T-helper 1 cell treated with Interleukin-12 subunit alpha and Interleukin-12 subunit beta and Interleukin-4 antibody, amounts not matched to agents 30 μg/mL and 1 μg/mL, for 36 hours (primary cell): ENCODE results near the gene RPL37.
"Not testable (repeated sequence)": the region's sequence is repeated elsewhere in the genome, so short reads cannot be mapped to it uniquely, and the experiment has no call there.

Experiments
- H3K27ac Mint-ChIP-seq: one replicate; pipeline ENCODE4 v1.8.0; 2021; ENCODE audit warnings: mild to moderate bottlenecking, mixed read lengths
- H3K27me3 Mint-ChIP-seq: one replicate; pipeline ENCODE4 v1.8.0; 2021; ENCODE audit warnings: low read depth, mixed read lengths
- H3K36me3 Mint-ChIP-seq: one replicate; pipeline ENCODE4 v1.8.0; 2021; ENCODE audit warnings: low read depth, mixed read lengths
- H3K4me1 Mint-ChIP-seq: one replicate; pipeline ENCODE4 v1.8.0; 2021; ENCODE audit warnings: low read depth, mixed read lengths
- H3K4me3 Mint-ChIP-seq: one replicate; pipeline ENCODE4 v1.8.0; 2021; ENCODE audit warnings: mild to moderate bottlenecking, moderate library complexity, mixed read lengths
- H3K9me3 Mint-ChIP-seq: one replicate; pipeline ENCODE4 v1.8.0; 2021; ENCODE audit warnings: mixed read lengths

Gene RPL37

DNA sequence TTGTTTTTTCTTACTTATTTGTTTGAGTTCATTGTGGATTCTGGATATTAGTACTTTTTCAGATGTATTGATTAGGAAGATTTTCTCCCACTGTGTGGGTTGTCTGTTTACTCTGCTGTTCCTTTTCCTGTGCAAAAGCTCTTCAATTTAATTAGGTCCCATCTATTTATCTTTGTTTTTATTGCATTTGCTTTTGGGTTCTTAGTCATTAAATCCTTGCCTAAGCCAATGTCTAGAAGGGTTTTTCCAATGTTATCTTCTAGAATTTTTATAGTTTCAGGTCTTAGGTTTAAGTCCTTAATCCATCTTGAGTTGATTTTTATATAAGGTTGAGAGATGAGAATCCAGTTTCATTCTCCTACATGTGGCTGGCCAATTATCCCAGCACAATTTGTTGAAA is 40.7 kb downstream of the RPL37 start:
- peaks cover 19% of the 10 kb centered on the region for H3K36me3 Mint-ChIP-seq
- H3K9me3 Mint-ChIP-seq, H3K27me3 Mint-ChIP-seq, H3K4me3 Mint-ChIP-seq, H3K27ac Mint-ChIP-seq: not testable (repeated sequence)
- H3K4me1 Mint-ChIP-seq, result peaks cover 38% of the 10 kb centered on the region

DNA sequence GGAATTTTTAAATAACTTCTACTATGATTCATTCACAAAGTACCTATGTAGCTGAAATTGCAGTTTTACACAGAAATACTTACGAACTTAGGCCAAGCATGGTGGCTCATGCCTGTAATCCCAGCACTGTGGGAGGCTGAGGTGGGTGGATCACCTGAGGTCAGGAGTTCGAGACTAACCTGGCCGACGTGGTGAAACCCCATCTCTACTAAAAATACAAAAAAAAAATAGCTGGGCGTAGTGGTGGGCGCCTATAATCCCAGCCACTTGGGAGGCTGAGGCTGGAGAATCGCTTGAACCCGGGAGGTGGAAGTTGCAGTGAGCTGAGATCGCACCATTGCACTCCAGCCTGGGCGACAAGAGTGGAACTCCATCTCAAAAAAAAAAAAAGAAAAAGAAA is 42.3 kb downstream of the RPL37 start:
- H3K27me3 Mint-ChIP-seq, H3K27ac Mint-ChIP-seq, H3K4me3 Mint-ChIP-seq, H3K9me3 Mint-ChIP-seq: not testable (repeated sequence)
- Mint-ChIP-seq H3K4me1 (peaks cover 39% of the 10 kb centered on the region), H3K36me3 (peaks cover 34% of the 10 kb centered on the region)

DNA sequence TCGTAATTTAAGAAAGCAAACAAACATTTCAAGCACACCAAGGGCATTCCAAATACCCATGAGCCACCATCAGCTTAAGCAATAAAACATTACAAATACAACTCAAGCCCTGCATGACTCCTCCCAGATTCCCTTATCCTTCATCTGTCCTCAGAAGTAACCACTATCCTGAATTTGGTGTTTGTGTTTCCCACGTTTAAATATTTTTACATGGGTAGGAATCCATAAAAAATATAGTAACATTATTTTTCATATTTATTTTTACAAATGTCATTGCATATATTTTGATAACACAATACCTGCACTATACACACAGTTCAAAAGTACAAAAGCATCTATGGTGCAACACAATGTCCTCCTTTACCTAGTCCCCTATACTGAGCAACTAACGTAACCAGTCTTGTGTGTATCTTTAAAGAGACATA is 43.3 kb downstream of the RPL37 start:
- H3K27me3 Mint-ChIP-seq, result no peaks in the 10 kb centered on the region
- H3K4me1 Mint-ChIP-seq, result peaks cover 34% of the 10 kb centered on the region
- no peak overlapping the region for H3K4me3 Mint-ChIP-seq
- H3K27ac Mint-ChIP-seq, result no peak overlapping the region
- H3K36me3 Mint-ChIP-seq, result peaks cover 35% of the 10 kb centered on the region
- H3K9me3 Mint-ChIP-seq, result peaks cover 9% of the 10 kb centered on the region

DNA sequence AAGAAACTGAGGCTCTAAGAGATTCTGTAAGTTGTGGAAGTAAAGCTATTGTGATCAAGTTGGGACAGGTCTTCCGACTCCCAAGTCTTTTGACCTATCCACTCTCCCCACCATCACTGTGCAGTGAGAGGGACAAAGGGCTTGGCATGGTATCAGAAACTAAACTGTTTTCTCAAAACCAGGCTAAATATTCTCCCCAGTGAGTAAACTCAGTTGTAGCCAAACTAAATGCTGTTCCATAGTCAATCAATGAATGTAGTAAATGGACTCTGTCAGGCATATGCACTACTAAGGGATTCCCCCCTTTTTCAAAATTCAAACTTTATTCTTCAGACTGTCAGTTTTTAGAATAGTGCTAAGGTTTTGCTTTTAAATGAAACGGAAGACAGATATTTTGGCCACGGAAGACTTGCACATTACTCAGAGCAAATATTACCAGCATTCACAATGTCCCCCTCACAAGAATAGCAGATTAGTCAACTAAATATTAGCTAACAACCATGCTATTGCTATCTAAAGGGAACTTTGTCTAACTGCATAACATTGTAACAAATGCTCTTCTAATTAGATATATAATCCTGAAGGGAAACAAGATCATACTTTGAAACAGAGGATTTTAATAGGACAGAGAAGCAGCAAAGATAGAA is 44.0 kb downstream of the RPL37 start:
- Mint-ChIP-seq H3K27ac (no peak overlapping the region), H3K4me1 (peaks cover 30% of the 10 kb centered on the region), H3K36me3 (peaks cover 39% of the 10 kb centered on the region), H3K4me3 (no peak overlapping the region), H3K27me3 (no peaks in the 10 kb centered on the region), H3K9me3 (peaks cover 9% of the 10 kb centered on the region)

DNA sequence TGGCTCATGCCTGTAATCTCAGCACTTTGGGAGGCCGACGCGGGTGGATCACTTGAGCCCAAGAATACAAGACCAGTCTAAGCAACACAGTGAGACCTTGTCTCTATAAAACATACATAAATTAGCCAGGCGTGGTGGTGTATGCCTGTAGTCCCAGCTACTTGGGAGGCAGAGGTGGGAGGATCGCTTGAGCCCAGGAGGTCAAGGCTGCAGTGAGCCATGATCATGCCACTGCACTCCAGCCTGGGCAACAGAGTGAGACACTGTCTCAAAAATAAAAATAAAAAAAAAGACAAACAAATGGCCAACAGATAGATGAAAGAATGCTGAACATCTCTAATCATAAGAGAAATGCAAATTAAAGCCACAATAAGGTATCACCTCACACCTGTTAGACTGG is 46.1 kb downstream of the RPL37 start:
- not testable (repeated sequence) for H3K27me3 Mint-ChIP-seq, H3K27ac Mint-ChIP-seq, H3K9me3 Mint-ChIP-seq, H3K4me3 Mint-ChIP-seq
- H3K4me1 Mint-ChIP-seq, result peaks cover 24% of the 10 kb centered on the region
- H3K36me3 Mint-ChIP-seq, result peaks cover 30% of the 10 kb centered on the region

DNA sequence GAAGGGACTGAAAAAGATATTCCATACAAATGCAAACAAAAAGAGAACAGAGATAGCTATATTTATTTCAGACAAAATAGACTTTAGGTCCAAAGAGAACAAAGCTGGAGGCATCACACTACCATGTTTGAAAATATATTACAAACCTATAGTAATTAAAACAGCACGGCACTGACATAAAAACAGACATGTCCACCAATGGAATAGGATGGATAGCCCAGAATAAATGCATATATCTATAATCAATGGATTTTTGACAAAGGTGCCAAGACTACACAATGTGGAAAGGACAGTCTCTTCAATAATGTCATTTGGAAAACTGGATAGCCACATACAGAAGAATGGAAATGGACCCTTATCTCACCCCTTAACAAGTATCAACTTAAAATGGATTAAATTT is 47.0 kb downstream of the RPL37 start:
- Mint-ChIP-seq H3K4me3 (no peak overlapping the region), H3K9me3 (peaks cover 9% of the 10 kb centered on the region), H3K36me3 (peaks cover 28% of the 10 kb centered on the region), H3K27me3 (no peaks in the 10 kb centered on the region), H3K4me1 (peaks cover 24% of the 10 kb centered on the region), H3K27ac (peak overlapping the region; percentile 4)

DNA sequence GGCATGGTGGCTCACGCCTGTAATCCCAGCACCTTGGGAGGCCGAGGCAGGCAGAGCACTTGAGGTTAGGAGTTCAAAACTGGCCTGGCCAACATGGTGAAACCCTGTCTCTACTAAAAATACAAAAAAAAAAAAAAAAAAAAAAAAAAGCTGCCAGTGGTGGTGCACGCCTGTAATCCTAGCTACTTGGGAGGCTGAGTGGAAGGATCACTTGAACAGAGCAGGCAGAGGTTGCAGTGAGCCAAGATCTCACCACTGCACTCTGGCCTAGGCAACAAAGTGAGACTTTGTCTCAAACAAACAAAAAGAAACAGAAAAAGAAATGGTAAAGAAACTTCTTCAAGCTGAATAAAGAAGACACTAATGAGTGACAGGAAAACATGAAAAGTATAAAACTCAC is 48.4 kb downstream of the RPL37 start:
- not testable (repeated sequence) for H3K4me3 Mint-ChIP-seq, H3K9me3 Mint-ChIP-seq, H3K27me3 Mint-ChIP-seq, H3K27ac Mint-ChIP-seq
- peaks cover 32% of the 10 kb centered on the region for H3K4me1 Mint-ChIP-seq
- H3K36me3 Mint-ChIP-seq, result peaks cover 28% of the 10 kb centered on the region

DNA sequence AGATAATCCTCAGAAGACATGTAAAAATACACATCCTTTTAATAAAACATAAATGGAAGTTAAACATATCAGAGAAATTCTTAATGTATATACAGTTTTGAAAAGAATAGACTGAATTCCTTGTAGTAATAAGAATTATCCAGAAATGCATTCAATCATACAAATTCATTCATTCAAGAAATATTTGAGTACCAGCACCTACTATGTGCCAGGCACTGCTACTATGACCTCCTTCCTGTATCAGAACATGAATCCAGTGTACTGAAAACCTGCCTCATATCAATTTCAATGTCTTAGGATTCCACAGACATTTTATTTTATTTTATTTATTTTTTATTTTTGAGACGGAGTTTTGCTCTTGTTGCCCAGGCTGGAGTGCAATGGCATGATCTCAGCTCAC is 50.1 kb downstream of the RPL37 start:
- Mint-ChIP-seq H3K36me3 (peaks cover 26% of the 10 kb centered on the region), H3K27ac (no peak overlapping the region), H3K4me1 (peaks cover 30% of the 10 kb centered on the region), H3K4me3 (no peak overlapping the region), H3K9me3 (peaks cover 9% of the 10 kb centered on the region), H3K27me3 (no peaks in the 10 kb centered on the region)

DNA sequence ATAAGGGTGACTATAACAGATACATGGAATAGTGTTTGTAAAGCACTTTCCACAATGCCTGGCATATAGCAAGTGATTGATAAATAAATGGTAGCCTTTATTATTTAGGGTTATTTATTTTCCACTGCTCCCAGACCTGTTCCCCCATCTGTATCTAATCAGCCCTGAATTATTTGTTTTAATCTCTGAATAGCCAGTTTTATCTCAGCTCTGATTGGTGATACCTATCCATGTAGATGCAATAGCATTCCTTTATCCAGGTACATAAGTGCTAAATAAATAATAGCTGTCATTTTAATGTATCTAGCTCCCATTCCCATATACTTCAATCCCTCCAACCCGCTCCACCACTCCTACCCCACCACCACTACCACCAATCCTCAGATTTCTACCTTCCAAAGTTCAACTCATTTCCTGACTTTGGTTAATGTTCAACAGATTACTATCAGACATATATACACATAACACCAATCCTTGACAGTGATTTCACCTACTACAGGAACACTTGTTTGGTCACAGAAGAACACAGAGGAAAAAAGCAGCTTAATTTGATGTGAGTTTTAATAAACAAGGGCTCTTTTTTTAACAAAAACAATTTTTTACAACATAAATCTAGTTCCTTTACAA is 50.9 kb downstream of the RPL37 start:
- Mint-ChIP-seq H3K9me3 (peaks cover 9% of the 10 kb centered on the region), H3K4me3 (no peak overlapping the region), H3K4me1 (peaks cover 33% of the 10 kb centered on the region), H3K36me3 (peaks cover 24% of the 10 kb centered on the region), H3K27ac (no peak overlapping the region), H3K27me3 (no peaks in the 10 kb centered on the region)

DNA sequence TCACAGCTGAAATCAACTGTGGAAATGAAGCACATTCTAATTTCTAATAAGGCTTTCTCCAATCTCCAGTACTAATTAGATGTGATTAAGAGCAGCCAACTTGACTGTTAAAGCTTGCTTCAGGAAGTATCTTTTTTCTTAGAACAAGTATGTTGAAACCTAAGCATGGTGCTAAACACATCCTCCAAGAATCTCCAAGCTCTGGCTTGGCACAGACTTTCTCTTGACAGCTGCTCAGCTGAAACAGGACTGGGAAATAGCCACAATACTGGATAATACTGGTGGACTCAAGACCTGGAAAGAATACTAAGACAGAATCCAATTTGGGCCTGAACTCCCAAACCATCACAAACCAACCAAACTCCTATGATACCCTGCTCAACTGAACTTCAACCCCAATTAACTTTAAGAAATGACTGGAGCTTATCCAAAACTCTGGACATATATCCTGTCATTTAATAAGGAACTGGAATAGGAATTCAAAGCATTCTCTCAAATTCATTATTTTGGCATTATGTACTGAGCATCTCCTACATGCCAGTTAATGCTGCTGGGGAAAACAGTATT is 53.1 kb downstream of the RPL37 start:
- Mint-ChIP-seq H3K27ac (no peak overlapping the region), H3K4me1 (peaks cover 27% of the 10 kb centered on the region), H3K27me3 (no peaks in the 10 kb centered on the region), H3K36me3 (peaks cover 9% of the 10 kb centered on the region), H3K4me3 (no peak overlapping the region), H3K9me3 (no peaks in the 10 kb centered on the region)

DNA sequence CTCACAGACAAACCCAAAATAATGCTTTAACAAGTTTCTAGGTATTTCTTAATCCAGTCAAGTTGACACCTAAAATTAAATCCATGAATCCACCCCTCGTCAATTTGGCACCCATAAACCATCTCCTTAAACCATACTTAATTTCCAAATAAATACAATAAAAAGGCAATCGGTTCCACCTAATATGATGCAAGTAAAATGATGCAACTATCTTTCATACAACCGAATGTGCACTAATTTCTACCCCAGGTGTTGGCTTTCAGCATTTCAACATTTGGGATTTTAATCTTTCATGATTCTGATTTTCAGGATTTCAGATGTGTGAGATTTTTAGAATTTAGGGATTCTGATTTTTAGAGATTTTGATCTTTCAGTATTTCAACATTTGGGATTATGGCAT is 54.2 kb downstream of the RPL37 start:
- H3K9me3 Mint-ChIP-seq, result no peaks in the 10 kb centered on the region
- H3K4me1 Mint-ChIP-seq, result peaks cover 32% of the 10 kb centered on the region
- peaks cover 12% of the 10 kb centered on the region for H3K36me3 Mint-ChIP-seq
- no peak overlapping the region for H3K4me3 Mint-ChIP-seq
- H3K27ac Mint-ChIP-seq, result no peak overlapping the region
- no peaks in the 10 kb centered on the region for H3K27me3 Mint-ChIP-seq

DNA sequence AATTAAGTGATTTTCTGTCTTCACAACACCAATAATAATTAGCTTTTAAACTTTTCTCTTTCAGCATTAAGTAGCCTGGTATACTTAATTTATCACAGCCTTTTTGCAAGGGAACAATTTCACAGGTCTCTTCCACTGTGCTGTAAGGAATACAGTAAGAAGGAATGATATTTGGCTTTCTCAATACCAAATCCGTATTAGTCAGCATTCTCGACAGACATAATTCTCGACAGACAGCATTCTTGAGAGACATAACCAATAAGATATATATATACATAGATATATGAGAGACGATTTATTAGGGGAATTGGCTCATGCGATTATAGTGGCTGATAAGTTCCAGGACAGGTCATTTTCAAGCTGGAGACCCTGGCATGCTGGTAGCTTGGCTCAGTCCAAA is 54.8 kb downstream of the RPL37 start:
- Mint-ChIP-seq H3K9me3 (no peaks in the 10 kb centered on the region), H3K27me3 (no peaks in the 10 kb centered on the region), H3K36me3 (peaks cover 13% of the 10 kb centered on the region), H3K4me3 (no peak overlapping the region), H3K4me1 (peaks cover 30% of the 10 kb centered on the region), H3K27ac (no peak overlapping the region)

DNA sequence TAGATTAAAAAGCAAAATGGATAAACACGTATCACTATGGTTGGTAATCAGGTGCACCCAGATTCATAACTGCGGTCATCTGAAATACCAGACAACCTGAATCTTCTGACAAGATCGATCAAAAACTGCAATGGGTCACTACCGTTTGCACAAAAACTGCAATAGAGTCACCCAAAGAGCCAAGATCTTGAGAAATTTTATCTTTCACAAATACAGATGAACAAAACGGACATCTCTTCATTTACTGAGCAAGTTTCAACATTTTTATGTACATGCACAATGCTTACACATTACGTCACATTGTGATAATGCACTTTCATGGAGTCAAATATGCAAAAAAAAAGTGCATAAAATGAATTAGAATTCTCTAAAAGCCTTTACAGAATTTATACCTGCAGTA is 55.5 kb downstream of the RPL37 start:
- Mint-ChIP-seq H3K36me3 (peaks cover 13% of the 10 kb centered on the region), H3K9me3 (no peaks in the 10 kb centered on the region), H3K27ac (no peak overlapping the region), H3K4me1 (peaks cover 30% of the 10 kb centered on the region), H3K27me3 (no peaks in the 10 kb centered on the region), H3K4me3 (no peak overlapping the region)

DNA sequence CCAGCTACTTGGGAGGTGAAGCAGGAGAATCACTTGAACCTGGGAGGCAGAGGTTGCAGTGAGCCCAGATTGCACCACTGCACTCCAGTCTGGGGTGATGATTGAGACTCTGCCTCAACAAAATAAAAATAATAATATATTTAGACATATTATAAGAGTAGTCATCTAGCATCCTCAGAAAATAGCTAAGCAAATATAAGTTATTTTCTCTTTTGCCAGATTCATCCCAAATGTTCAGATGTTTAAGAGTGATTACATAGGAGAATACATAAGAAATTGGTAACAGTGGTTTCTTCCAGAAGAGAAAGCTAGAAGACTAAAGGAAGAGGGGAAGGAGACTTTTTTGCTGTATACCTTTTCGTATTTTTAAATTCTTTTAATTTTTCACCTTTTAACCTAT is 56.9 kb downstream of the RPL37 start:
- Mint-ChIP-seq H3K27ac (no peak overlapping the region), H3K36me3 (peaks cover 15% of the 10 kb centered on the region), H3K27me3 (no peaks in the 10 kb centered on the region), H3K9me3 (no peaks in the 10 kb centered on the region), H3K4me3 (no peak overlapping the region), H3K4me1 (peaks cover 24% of the 10 kb centered on the region)

DNA sequence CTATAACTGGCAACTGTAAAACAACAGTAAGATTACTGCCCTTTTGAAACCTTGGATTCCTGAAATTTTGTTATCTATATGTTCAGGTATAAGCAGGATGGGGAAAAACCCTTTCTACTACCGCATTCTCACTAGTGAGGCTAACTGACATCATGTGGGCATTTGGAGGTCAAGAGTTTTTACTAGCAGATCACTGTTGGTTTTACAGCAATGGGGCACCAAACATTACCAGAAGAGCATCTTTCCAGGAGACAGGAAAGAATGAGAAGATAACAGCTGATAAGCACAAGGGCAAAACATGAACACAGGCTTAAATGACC is 58.4 kb downstream of the RPL37 start:
- no peak overlapping the region for H3K4me3 Mint-ChIP-seq
- no peaks in the 10 kb centered on the region for H3K27me3 Mint-ChIP-seq
- H3K4me1 Mint-ChIP-seq, result peaks cover 16% of the 10 kb centered on the region
- no peak overlapping the region for H3K27ac Mint-ChIP-seq
- H3K9me3 Mint-ChIP-seq, result no peaks in the 10 kb centered on the region
- peaks cover 15% of the 10 kb centered on the region for H3K36me3 Mint-ChIP-seq
